GM12865 (cell line): Measurements from ENCODE around the gene ZBTB7A.

Experiments
- DNase-seq: peaks from one replicate; pipeline ENCODE4 v3.0.0; 2010; ENCODE audit warnings: low read depth
- H3K4me3 ChIP-seq: 2 replicates; pipeline ENCODE4 v1.5.1; 2011; ENCODE audit warnings: mild to moderate bottlenecking, low read depth, low read length, control low read depth
- TF ChIP-seq, protein P1 (sequence below): IDR thresholded peaks from 2 replicates; pipeline ENCODE4 v1.5.1; 2011; ENCODE audit warnings: low read length, control low read depth, low read depth, inconsistent platforms; ENCODE audit not compliant: insufficient read depth; ENCODE audit errors: missing control alignments

ZBTB7A gene

DNA sequence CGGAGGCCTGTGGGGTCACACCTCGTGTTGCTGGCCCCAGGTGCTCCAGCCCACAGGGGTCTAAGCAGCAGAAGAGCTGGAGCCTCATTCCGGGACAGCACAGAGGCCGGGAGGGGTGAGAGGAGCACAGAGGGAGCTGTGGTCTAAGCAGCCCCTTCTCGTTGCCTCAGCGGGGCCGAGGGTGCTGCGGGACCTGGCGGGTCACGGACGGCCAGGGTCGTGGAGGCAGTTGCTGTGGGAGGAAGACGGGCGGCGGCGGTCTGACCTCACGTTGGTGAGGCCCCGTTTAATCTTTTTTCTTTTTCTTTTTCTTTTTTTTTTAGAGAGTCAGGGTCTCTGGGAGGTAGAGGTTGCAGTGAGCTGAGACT lies 37.5 kb downstream of the ZBTB7A start:
- no peak for DNase-seq
- TF ChIP-seq, protein P1, sequence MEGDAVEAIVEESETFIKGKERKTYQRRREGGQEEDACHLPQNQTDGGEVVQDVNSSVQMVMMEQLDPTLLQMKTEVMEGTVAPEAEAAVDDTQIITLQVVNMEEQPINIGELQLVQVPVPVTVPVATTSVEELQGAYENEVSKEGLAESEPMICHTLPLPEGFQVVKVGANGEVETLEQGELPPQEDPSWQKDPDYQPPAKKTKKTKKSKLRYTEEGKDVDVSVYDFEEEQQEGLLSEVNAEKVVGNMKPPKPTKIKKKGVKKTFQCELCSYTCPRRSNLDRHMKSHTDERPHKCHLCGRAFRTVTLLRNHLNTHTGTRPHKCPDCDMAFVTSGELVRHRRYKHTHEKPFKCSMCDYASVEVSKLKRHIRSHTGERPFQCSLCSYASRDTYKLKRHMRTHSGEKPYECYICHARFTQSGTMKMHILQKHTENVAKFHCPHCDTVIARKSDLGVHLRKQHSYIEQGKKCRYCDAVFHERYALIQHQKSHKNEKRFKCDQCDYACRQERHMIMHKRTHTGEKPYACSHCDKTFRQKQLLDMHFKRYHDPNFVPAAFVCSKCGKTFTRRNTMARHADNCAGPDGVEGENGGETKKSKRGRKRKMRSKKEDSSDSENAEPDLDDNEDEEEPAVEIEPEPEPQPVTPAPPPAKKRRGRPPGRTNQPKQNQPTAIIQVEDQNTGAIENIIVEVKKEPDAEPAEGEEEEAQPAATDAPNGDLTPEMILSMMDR = no peak
- H3K4me3 ChIP-seq = no peak overlapping the region

DNA sequence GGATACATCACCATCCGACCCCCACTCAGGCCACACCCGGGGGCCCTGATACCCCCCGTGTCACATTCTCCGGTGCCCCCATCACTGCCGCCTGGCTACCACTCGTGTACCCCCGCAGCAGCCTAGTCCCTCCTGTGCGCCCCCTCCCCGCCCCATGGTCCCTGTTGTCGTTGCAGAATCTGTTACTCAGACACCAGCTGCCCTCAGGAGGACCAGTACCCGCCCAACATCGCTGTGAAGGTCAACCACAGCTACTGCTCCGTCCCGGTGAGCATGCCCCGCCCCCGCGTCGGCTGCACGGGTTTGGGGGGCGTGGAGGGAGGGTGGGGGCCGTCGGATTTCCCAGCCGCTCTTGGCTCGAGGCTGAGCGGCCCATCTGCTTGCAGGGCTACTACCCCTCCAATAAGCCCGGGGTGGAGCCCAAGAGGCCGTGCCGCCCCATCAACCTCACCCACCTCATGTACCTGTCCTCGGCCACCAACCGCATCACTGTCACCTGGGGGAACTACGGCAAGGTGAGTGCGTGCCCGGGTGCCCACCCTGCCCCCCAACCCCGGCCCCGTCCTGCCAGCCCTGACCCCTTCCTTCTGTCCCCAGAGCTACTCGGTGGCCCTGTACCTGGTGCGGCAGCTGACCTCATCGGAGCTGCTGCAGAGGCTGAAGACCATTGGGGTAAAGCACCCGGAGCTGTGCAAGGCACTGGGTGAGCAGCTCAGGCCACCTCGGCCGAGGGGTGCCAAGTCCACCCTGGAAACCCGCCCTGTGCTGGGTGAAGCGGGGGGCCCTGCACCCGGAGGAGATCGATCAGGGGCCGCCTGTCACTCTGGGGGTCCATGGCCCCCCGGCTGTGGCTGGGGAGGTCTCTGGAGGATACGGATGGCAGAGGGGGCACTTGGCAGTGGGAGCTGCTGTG lies 38.1 kb downstream of the ZBTB7A start:
- DNase-seq = no peak
- H3K4me3 ChIP-seq = no peak overlapping the region
- TF ChIP-seq, protein P1 = no peak

- no peak overlapping the region for H3K4me3 ChIP-seq
- no peak for DNase-seq
- TF ChIP-seq, protein P1 = no peak
These were observed 39.6 kb downstream of the ZBTB7A start for GRCh38 chr19:4027146-4027545.

- TF ChIP-seq, protein P1 = no peak
- no peak for DNase-seq
- H3K4me3 ChIP-seq = no peak overlapping the region
These were observed 41.4 kb downstream of the ZBTB7A start for GRCh38 chr19:4025317-4025716.

- TF ChIP-seq, protein P1 = no peak
- no peak overlapping the region for H3K4me3 ChIP-seq
- DNase-seq = no peak
These were observed 42.9 kb downstream of the ZBTB7A start for GRCh38 chr19:4023600-4024398.

GRCh38 chr19:4019578-4019977 lies 47.1 kb downstream of the ZBTB7A start:
- TF ChIP-seq, protein P1 = no peak
- DNase-seq = no peak
- H3K4me3 ChIP-seq = no peak overlapping the region
